M059J (cell line): ENCODE measurements around the gene RSF1. TPM values are rescaled to one million over a fixed set of nuclear protein-coding genes. Genes with fewer than 3 reads are reported as not detected.
"Not testable (repeated sequence)": the region's sequence is repeated elsewhere in the genome, so short reads cannot be mapped to it uniquely, and the experiment has no call there.

ENCODE experiments used
- DNase-seq: peaks from one replicate; pipeline ENCODE4 v3.0.0-alpha.2; 2012; ENCODE audit warnings: low read depth
- total RNA-seq: library from RNA; depleted of rRNA; stranded (reverse); fragments of >200 nt; shearing (Covaris generic); gene quantifications from 2 replicates; pipeline ENCODE4 v1.2.3, GENCODE V29; 2014; rRNA removed

The RSF1 gene, protein sequence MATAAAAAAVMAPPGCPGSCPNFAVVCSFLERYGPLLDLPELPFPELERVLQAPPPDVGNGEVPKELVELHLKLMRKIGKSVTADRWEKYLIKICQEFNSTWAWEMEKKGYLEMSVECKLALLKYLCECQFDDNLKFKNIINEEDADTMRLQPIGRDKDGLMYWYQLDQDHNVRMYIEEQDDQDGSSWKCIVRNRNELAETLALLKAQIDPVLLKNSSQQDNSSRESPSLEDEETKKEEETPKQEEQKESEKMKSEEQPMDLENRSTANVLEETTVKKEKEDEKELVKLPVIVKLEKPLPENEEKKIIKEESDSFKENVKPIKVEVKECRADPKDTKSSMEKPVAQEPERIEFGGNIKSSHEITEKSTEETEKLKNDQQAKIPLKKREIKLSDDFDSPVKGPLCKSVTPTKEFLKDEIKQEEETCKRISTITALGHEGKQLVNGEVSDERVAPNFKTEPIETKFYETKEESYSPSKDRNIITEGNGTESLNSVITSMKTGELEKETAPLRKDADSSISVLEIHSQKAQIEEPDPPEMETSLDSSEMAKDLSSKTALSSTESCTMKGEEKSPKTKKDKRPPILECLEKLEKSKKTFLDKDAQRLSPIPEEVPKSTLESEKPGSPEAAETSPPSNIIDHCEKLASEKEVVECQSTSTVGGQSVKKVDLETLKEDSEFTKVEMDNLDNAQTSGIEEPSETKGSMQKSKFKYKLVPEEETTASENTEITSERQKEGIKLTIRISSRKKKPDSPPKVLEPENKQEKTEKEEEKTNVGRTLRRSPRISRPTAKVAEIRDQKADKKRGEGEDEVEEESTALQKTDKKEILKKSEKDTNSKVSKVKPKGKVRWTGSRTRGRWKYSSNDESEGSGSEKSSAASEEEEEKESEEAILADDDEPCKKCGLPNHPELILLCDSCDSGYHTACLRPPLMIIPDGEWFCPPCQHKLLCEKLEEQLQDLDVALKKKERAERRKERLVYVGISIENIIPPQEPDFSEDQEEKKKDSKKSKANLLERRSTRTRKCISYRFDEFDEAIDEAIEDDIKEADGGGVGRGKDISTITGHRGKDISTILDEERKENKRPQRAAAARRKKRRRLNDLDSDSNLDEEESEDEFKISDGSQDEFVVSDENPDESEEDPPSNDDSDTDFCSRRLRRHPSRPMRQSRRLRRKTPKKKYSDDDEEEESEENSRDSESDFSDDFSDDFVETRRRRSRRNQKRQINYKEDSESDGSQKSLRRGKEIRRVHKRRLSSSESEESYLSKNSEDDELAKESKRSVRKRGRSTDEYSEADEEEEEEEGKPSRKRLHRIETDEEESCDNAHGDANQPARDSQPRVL (N-terminal part only)
- 31.0 and 32.7 TPM in 2 replicates for total RNA-seq

DNA sequence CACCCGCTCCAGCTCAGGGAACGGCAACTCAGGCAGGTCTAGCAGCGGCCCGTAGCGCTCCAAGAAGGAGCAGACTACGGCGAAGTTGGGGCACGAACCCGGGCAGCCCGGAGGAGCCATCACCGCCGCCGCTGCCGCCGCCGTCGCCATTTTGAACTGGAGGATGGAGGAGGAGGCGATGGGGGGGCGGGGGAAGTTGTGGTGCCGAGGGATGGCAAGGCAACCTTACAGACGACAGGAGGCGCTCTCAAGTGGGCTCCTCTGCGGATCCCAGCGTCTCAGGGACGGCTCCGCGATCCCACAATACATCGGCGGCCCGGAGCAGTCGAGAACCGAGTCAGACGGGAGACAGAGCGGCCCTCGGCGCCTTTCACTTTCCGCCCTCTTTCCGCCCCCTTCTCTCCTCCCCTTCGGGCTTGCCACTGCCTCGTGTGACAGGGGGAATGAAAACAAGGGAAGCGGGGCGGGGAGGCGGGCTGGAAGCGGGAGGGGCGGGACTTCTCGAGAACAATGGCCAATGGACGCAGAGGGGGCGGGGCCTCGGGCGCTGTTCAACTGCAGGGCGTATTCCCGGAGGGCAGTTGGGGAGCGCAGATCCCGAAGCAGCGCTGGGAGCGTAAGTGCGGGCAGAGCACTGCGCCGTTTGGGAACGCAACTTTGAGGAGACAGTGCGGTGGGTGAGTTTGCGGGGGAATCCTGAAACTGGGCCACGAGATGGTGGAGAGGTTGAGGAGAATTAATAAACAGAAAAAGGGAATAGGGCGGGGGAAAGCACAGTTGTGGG, at the start of gene RSF1, which contains the start of gene AAMDC:
RSF1 (minus strand) TSS at position 158 of the 784 bp plus-strand sequence; CDS start at position 150, 8 bp downstream.
AAMDC (plus strand) TSS at position 580 of the 784 bp plus-strand sequence. CDS start 21,353 bp downstream, outside the sequence.
- DNase-seq: peak; percentile 98

DNA sequence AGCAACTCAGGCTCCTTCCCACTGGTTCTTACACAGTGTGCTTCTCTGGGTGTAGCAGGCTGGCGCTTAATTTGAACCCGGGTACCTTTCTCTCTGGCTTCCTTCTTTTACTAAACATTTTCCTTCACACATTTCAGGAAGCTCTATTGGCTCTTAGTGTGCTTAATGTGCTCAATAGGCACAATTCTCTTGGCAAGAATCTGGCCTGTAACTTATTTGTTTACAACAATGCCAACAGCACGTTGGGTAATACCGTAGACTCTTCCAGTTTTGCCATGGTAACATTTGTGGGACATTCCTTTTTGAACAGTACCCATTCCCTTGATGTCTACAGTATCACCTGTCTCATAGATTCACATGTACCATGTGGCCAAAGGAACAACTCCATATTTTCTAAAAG, 48.2 kb upstream of the RSF1 start:
- DNase-seq: no peak

GRCh38 chr11:77866336-77866735, 45.8 kb upstream of the RSF1 start:
- no peak for DNase-seq

GRCh38 chr11:77865805-77866204, 45.3 kb upstream of the RSF1 start:
- DNase-seq: no peak

DNA sequence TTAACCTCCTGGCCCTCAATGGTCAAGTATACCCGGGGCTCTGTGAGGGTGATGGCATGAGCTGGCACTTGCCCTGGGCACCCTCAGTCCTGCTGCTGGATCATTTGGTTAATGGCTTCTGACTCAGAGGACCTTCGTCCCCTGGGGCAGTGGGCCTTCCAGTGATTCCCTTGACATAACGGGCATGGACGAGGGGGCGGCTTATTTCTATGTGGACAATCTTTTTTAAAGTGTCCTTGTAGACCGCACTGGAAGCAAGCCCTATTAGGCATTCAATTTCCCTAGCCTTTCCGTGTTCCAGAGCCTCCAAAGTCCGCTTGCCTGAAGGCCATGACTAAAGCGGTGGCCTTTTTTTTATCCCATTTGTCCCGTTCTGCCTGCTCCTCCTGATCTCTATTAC, 40.9 kb upstream of the RSF1 start:
- DNase-seq: not testable (repeated sequence)

DNA sequence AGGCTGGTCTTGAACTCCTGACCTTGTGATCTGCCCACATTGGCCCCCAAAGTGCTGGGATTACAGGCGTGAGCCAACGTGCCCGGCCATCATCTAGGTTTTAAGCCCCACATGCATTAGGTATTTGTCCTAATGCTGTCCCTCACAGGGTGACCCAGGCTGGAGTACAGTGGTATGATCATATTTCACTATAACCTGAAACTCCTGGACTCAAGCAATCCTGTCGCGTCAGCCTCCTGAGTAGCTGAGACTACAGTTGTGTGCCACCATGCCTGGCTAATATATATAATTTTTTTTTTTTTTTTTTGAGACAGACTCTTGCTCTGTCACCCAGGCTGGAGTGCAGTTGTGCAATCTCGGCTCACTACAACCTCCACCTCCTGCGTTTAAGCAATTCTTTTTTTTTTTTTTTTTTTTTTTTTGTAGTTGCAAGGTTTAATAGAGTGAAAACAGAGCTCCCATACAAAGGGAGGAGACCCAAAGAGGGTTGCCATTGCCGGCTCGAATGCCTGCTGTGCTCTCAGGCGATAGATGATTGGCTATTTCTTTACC, 37.5 kb upstream of the RSF1 start:
- DNase-seq: not testable (repeated sequence)

DNA sequence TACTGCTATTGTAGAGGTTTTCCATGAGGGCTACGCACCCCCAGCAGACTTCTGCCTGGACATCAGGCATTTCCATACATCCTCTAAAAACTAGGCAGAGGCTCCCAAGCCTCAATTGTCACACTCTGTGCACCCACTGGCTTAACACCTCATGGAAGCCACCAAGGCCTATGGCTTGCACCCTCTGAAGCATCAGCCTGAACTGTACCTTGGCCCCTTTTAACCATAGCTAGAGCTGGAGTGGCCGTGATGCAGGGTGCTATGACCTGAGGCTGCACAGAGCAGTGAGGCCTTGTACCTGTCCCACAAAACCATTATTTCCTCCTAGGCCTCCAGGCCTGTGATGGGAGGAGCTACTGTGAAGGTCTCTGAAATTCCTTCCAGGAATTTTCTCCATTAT, 34.3 kb upstream of the RSF1 start:
- DNase-seq: no peak

DNA sequence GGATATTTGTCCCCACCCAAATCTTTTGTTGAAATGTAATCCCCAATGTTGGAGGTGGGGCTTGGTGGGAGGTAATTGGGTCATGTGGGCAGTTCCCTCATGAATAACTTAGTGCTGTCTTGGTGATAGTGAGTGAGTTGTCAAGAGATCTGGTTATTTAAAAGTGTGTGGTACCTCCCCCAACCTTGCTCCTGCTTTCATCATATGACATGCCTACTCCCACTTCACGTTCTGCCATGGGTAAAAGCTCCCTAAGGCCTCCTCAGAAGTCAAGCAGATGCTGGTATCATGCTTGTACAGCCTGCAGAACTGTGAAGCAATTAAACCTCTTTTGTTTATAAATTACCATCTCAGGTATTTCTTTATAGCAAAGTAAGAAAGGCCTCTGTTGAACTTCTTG, 31.0 kb upstream of the RSF1 start:
- no peak for DNase-seq

- DNase-seq: not testable (repeated sequence)
Observed at GRCh38 chr11:77843700-77844099, 23.2 kb upstream of the RSF1 start.

- peak; percentile 7 for DNase-seq
Observed at GRCh38 chr11:77842441-77843121, 22.1 kb upstream of the RSF1 start.

DNA sequence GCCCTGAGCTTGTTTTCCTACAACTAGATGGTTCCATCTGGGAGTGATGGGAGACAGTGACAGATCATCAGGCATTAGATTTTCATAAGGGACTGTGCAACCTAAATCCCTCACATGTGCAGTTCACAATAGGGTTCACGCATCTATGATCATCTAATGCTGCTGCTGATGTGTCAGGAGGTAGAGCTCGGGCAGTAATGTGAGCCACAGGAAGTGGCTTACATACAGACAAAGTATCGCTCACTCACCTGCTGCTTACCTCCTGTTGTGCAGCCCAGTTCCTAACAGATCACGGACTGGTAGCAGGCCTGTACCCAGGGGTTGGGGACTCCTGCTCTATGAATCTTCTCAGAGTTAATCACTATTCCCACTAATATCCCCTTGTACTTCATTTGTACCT, 12.8 kb upstream of the RSF1 start:
- DNase-seq: no peak

DNA sequence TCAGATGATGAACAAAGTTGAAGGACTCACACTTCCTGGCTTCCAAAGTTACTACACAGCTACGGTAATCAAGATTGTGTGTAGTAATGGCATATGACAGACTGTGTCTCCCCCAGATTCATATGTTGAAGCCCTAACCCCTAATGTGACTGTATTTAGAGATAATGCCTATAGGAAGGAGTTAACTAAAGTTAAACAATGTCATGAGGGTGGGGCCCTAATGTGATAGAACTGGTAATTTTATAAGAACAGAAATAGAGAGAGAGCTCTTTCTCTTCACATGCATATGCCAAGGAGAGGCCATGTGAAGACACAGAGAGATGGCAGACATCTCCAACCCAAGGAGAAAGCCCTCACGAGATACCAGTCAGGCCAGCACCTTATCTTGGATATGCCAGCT, 8.4 kb upstream of the RSF1 start:
- DNase-seq: no peak

- no peak for DNase-seq
Observed at GRCh38 chr11:77823775-77824174, 3.3 kb upstream of the RSF1 start.

DNA sequence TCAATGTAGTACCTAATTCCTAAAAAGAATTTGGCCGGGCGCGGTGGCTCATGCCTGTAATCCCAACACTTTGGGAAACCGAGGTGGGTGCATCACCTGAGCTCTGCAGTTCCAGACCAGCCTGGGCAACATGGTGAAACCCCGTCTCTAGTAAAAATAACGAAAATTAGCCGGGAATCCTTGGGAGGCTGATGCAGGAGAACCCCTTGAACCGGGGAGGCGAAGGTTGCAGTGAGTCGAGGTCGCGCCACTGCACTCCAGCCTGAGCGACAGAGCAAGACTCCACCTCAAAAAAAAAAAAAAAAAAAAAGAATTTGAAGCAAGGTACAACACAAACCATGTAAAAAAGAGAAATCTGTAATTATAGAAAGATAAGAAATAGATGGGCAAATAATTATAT, 1.6 kb upstream of the RSF1 start:
- not testable (repeated sequence) for DNase-seq

- peak; percentile 38 for DNase-seq
Observed at GRCh38 chr11:77821349-77821851, 878 bp upstream of the RSF1 start.

- peak; percentile 58 for DNase-seq
Observed at GRCh38 chr11:77819921-77820564, 479 bp downstream of the RSF1 start.

DNA sequence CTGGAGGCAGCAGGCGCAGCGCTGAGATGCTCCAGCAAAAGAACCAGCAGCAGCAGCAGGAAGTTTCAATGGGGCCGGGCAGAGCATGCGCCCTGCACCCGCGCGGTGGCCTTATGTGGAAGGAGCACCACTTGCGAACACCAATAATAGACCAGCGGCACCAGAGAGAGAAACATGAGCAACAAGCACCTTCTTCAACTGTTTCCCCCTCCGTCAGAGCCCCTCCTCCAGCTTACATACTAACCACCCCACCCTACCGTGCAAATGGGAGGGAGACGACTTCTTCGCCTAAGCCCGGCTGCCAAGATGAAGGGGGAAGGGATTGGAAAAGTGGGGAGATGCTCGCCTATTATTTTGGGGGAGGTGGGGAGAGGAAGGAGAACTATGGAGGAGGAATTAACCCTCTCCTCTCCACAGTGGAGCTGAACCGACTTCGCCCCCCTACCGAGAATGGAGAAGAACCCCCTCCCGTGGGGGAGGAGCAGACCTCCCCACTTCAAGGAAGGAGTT, 1.1 kb downstream of the RSF1 start:
- peak; percentile 85 for DNase-seq

DNA sequence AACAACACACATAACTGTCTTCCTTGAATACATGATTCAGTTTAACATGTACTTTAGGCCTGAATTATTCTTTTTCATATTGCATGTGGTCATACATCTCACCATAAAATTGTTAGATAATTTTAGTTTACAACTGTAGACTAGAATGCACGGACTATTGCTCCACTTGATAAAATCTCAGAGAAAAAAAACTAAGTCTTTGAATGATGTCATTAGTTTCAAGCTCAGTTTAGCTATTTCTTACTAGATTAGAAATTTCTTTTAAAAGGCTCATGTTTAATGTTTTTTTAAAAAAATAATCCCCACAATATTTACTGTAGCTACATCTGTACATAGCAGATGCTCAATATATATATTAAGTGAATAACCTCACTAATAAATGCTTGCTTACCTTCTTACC, 5.1 kb downstream of the RSF1 start:
- DNase-seq: no peak

- no peak for DNase-seq
Observed at GRCh38 chr11:77814848-77815247, 5.7 kb downstream of the RSF1 start.
